Measurements from ENCODE around the gene METTL1. TPM values are rescaled to one million over a fixed set of nuclear protein-coding genes. Genes with fewer than 3 reads are reported as not detected.

Gene METTL1
- total and polyA plus RNA-seq, 8 donors, result 4.4 to 37.9 (median 15.4) TPM

DNA sequence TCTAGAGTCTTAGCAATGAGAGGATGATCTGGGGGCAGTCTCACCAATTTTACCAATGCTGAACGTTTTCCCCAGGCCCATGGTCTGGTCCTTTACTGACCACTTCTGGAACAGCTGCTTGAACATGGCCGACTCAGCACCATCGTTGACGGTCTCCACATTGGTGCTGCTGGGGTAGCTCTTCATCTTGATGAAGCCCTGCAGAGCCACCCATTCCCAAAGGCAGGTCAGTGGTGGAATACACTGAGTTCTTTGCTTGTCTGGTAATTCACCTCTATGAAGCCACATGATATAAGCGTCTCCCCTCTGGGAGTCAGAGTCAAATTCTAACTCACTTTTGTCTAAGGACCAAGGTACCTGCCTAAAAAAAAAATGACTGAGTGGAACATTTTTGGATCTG, 36.4 kb upstream of the METTL1 start:
- Histone ChIP-seq H3K9me3 (no peaks in the 10 kb centered on the region), H3K27ac (no peak overlapping the region), H3K4me1 (peaks cover 0 to 20% (median 2%) of the 10 kb centered on the region in 4 donors), H3K4me3 (no peak overlapping the region), H3K36me3 (peaks cover 33 to 97% (median 92%) of the 10 kb centered on the region in 4 donors), H3K27me3 (no peaks in the 10 kb centered on the region)
- WGBS, 5 donors, result 81 to 91% (median 90%) methylated on average over 5 of the region's 5 CpGs
- TF ChIP-seq EP300 (IDR thresholded peaks at IDR 0.05) (no peak), POLR2A (IDR thresholded peaks at IDR 0.05) (no peak), POLR2AphosphoS5 (IDR thresholded peaks at IDR 0.05) (no peak)
- TF ChIP-seq, protein P1, sequence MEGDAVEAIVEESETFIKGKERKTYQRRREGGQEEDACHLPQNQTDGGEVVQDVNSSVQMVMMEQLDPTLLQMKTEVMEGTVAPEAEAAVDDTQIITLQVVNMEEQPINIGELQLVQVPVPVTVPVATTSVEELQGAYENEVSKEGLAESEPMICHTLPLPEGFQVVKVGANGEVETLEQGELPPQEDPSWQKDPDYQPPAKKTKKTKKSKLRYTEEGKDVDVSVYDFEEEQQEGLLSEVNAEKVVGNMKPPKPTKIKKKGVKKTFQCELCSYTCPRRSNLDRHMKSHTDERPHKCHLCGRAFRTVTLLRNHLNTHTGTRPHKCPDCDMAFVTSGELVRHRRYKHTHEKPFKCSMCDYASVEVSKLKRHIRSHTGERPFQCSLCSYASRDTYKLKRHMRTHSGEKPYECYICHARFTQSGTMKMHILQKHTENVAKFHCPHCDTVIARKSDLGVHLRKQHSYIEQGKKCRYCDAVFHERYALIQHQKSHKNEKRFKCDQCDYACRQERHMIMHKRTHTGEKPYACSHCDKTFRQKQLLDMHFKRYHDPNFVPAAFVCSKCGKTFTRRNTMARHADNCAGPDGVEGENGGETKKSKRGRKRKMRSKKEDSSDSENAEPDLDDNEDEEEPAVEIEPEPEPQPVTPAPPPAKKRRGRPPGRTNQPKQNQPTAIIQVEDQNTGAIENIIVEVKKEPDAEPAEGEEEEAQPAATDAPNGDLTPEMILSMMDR (IDR thresholded peaks at IDR 0.05), result no peak
- DNase-seq, result no peak
- intact Hi-C loops (cut with DNase I; ENCODE audit: low total_unique reads), result no loop called here

DNA sequence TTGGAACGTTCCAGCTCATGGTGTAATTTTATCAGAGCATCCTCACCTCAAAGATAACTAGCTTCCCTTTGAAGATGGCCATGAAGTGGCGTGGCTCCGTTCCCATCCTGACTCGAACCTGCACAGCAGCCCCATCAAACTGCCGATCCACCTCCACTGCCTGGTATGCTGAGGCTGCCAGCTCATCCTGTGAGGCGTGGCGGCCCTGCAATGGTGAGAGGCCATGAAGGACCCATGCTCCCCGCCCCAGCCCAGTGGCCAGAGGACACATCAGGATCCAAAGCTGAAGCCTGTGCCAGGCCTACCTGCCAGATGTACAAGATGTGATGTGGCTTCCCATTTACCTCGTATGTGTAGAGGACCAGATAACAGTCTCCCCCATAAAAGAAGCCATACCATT, 35.4 kb upstream of the METTL1 start:
- 83 to 91% (median 91%) methylated on average over 8 to 9 of the region's 9 CpGs for WGBS, 5 donors
- Histone ChIP-seq H3K9me3 (no peaks in the 10 kb centered on the region), H3K36me3 (peaks cover 36 to 97% (median 93%) of the 10 kb centered on the region in 4 donors), H3K27me3 (no peaks in the 10 kb centered on the region), H3K27ac (no peak overlapping the region), H3K4me1 (peaks cover 0 to 16% (median 2%) of the 10 kb centered on the region in 4 donors), H3K4me3 (no peak overlapping the region)
- DNase-seq, result no peak
- no peak for TF ChIP-seq EP300 (IDR thresholded peaks at IDR 0.05)
- no peak for TF ChIP-seq POLR2AphosphoS5 (IDR thresholded peaks at IDR 0.05)
- TF ChIP-seq, protein P1 (IDR thresholded peaks at IDR 0.05), result no peak
- TF ChIP-seq POLR2A (IDR thresholded peaks at IDR 0.05), result no peak
- intact Hi-C loops (cut with DNase I; ENCODE audit: low total_unique reads), result no loop called here

DNA sequence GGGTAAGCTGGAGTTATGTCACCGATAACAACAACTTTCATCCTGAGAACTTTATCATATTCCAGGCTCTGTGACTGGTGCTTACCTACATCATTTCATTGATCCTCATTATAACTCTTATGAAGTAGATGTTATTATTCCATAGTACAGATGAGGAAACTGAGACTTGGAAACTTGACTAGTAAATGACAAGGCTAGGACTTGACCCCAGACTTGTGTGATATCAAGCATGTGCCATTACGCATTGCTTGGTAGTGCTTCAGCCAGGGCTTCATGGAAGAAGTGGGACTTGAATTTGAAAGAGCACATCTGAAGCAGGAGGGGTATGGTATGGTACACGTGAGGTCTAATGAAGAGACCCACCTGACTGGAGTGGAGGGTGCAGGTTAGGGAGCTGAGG, 34.8 kb upstream of the METTL1 start:
- TF ChIP-seq EP300 (IDR thresholded peaks at IDR 0.05) (no peak), POLR2A (IDR thresholded peaks at IDR 0.05) (no peak), POLR2AphosphoS5 (IDR thresholded peaks at IDR 0.05) (no peak)
- TF ChIP-seq, protein P1 (IDR thresholded peaks at IDR 0.05), result no peak
- WGBS, 5 donors, result 92 to 97% (median 96%) methylated on average over 3 of the region's 3 CpGs
- H3K9me3 ChIP-seq, result no peaks in the 10 kb centered on the region
- intact Hi-C loops (cut with DNase I; ENCODE audit: low total_unique reads), result no loop called here
- no peak overlapping the region for H3K4me3 ChIP-seq
- H3K4me1 ChIP-seq, result peaks cover 0 to 16% (median 2%) of the 10 kb centered on the region in 4 donors
- DNase-seq, result no peak
- peaks cover 42 to 99% (median 93%) of the 10 kb centered on the region in 4 donors for H3K36me3 ChIP-seq
- no peaks in the 10 kb centered on the region for H3K27me3 ChIP-seq
- H3K27ac ChIP-seq, result no peak overlapping the region

DNA sequence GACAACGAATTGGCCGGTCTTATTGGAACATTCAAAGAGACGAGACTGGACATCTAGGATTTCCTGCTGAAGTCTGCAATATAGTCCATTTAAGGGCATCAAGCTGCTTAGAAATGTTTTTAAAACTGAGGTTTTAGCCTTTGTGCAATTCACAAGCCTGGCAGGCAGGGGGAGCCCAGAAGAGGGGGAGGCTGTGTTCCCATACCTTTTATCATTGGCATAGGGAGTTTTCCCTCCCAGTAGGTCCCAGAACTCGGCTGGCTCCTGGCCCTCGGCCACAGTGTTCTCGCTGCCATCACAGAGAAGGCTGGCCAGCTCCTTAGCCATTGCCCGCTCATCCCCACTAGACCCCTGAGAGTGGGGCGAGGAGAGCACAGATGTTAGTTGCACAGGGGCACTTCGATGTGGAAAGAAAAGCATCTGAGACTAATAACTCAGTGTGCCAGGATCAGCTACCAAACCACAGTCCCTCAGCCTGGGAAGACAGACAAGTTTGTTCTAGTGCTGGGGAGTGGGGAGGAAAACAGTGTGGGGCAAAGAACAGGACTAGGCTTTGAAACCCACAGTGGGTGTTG, 31.5 kb upstream of the METTL1 start:
- H3K9me3 ChIP-seq, result no peaks in the 10 kb centered on the region
- intact Hi-C loops (cut with DNase I; ENCODE audit: low total_unique reads), result no loop called here
- TF ChIP-seq, protein P1 (IDR thresholded peaks at IDR 0.05), result peak in 5 of 7 experiments; percentile 49 to 88 (median 82)
- TF ChIP-seq POLR2AphosphoS5 (IDR thresholded peaks at IDR 0.05) (peak in 1 of 3 donors; percentile 38), EP300 (IDR thresholded peaks at IDR 0.05) (no peak)
- DNase-seq, result peak; percentile 61 to 62
- H3K4me3 ChIP-seq, result no peak overlapping the region
- peaks cover 0 to 8% (median 2%) of the 10 kb centered on the region in 4 donors for H3K4me1 ChIP-seq
- H3K27me3 ChIP-seq, result no peaks in the 10 kb centered on the region
- peaks cover 44 to 99% (median 93%) of the 10 kb centered on the region in 4 donors for H3K36me3 ChIP-seq
- 34 to 49% (median 48%) methylated on average over 9 of the region's 9 CpGs for WGBS, 5 donors
- peak overlapping the region in 2 of 5 donors; percentile 3 to 27 for H3K27ac ChIP-seq
